GM19452 (cell line): Measurements from ENCODE around the gene RNF11.
A peak's percentile ranks its signal among the peaks of the same experiment; 100 is the strongest.

ENCODE experiments used
- ATAC-seq: cut with Tn5 transposase; IDR thresholded peaks from one replicate; pipeline ENCODE4 v1.9.1; 2021; ENCODE audit not compliant: unreplicated experiment

RNF11 gene

DNA sequence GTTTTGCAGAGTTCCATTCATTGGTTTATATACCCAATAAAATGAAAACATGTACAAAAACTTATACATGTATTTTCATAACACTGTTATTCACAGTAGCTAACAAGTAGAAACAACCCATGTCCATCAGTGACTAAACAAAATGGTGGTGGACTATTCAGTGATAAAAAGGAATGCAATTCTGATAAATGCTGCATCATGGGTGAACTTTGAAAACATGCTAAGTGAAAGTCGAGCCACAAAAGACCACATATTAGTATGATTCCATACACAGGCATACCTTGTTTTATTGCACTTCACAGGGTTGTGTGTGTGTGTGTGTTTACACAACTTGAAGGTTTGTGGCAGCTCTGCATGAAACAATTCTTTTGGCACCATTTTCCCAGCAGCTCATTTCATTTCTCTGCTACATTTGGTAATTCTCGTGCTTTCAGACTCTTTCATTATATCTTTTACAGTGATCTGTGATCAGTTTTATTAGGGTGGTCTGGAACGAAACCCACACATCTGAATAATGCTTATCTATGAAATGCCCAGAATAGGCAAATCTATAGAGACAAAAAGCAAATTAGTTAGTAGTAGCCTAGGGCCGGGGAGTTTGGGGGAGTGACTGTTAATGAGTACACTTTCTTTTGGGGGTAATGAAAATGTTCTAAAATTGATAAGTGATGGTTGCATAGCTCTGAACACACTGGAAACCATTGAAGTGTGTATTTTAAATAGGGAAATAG is 27.2 kb downstream of the RNF11 start:
- ATAC-seq = no peak

DNA sequence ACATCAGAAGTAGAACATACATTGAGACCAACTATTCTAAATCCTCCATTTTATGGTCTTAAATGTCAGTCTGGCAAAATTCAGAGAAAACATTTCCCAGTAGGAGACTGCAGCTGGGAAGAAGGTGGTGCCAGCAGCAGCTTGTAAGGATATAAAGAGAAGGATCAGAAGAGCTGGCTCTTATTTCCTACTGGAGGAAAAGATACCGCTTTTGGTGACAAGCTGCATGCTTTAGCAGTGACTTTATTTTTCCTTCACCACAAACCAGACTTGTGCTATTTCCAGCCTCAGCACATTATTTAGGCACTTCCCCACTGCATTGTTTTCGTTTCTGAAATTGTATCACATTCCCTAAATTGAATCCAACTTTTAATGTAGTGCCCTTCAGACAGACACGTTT is 28.4 kb downstream of the RNF11 start:
- no peak for ATAC-seq

DNA sequence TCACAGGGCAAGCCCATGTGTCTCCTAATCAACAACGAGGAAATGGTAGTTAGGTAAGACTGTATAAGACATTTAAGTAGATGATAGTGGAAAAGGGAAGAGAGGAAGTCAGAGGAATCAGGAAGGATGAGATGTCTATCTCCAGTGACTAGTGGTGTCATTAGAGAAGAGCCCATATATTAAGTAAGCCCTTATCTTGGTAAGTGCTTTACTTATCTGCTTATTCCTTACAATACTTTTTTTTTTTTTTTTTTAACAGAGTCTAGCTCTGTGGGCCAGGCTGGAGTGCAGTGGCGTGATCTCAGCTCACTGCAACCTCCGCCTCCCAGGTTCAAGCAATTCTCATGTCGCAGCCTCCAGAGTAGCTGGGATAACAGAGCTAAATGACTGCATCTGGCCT is 29.5 kb downstream of the RNF11 start:
- no peak for ATAC-seq

DNA sequence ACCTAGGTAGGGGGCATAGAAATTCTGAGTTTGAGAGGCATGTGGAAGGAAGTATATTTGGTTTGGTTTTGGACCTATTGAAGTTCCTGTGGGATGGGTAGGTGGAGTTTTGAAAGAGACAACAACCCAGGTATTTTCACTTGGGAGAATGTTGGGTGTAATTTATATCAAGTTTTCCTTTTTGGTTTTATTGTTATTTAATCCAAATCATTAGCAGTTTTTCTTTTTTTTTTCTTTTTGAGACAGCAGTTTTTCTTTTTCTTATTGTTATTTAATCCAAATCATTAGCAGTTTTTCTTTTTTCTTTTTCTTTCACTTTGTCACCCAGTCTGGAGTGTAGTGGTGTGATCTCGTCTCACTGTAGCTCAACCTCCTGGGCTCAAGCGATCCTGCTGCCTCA is 30.1 kb downstream of the RNF11 start:
- ATAC-seq = no peak

DNA sequence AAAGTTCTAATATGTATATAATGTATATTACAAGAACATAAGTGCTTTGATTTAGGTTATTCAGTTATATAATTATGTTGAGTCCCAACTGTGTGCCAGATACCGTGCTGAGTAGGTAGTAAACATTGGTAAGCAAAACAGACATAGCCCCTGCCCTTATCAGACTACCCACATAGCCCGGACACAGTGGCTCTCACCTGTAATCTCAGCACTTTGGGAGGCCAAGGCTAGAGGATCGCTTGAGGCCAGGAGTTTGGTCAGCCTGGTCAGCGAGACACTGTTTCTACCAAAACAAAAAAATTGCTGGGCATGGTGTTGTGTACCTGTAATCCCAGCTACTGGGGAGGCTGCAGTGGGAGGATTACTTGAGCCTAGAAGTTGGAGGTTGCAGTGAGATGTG is 30.7 kb downstream of the RNF11 start:
- no peak for ATAC-seq

DNA sequence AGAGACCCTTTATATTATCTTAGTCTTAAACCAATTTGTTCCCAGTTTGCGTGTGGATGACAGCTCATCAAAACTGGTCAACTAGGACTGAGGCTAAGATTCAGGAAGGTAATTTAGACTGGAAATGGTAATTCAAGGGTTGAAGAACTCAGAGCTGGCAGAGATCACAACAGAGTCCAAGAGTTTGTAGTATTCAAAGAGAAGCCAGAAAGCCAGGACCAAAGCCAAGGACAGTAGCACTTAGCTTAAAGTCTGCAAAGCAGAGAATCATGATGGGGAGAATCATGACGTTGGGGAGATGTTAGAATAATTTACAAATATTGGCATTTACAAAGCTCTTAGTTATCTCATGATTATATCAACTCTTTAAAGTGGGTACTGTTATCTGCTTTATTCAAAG is 32.6 kb downstream of the RNF11 start:
- peak; percentile 23 for ATAC-seq

DNA sequence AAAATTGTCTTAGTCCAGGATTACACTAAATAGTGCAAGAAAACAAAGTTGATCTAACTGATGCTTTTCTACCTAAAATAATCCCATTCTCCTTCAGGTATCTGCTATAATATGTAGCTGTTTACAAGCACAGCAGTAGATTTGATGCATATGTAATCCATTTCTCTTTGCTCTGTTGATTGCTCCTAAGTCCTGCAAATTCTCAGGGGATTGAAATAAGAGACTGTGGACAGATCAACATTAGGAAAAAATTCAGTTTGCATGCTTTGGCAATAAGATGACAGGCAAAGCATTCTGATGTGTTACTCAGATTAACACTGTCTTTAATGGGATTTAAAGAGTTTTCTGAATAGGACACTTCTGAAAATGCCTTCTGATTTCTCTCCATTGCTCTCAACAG is 34.7 kb downstream of the RNF11 start:
- no peak for ATAC-seq

DNA sequence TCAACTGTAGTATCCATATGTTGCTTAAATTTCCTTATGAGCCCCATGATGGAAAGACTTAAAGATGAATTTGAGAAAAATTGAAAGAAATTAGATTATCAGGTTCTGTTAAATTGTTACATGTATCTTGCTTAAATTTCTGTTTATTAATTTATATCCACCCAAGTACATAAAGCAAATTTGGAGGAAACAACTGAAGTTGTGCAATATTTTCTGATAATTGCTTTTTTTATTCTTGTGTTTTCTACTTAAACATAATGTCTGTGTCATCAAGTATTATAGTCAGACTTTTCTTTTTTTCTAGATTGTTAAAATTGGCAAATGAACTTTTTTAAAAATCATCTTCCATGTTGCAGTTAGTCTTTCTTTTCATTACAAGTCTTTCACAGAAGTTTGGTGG is 36.8 kb downstream of the RNF11 start:
- no peak for ATAC-seq

DNA sequence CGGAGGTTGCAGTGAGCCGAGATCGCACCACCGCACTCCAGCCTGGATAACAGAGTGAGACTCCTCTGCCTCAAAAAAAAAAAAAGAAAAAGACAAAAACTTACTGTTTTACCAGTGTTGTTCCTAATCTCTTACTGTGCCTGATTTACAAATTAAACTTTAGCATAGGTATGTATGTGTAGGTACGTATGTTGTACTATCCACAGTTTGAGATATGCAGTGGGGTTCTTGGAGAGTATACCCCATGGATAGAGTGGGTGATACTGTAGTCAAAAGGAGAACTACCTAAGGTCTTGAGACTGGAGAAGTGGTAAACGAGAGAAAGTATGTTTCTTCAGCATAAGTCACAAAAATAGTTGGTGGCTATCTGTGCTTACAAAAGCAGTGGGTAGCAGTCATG is 38.6 kb downstream of the RNF11 start:
- ATAC-seq = no peak

DNA sequence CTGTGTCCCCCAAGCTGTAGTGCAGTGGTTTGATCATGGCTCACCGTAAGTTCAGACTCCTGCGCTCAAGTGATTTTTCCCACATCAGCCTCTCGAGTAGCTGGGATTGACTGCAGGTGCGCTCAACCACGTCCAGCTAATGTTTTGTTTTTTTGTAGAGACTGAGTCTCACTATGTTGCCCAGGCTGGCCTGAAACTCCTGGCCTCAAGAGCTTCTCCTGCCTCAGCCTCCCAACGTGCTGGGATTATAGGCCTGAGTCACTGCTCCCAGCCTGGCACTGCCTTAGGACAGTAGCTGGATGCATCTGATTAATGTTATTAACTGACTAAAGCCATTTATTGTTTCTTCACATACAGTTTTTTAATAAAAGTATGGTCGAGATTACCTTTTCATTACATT is 40.2 kb downstream of the RNF11 start:
- no peak for ATAC-seq

DNA sequence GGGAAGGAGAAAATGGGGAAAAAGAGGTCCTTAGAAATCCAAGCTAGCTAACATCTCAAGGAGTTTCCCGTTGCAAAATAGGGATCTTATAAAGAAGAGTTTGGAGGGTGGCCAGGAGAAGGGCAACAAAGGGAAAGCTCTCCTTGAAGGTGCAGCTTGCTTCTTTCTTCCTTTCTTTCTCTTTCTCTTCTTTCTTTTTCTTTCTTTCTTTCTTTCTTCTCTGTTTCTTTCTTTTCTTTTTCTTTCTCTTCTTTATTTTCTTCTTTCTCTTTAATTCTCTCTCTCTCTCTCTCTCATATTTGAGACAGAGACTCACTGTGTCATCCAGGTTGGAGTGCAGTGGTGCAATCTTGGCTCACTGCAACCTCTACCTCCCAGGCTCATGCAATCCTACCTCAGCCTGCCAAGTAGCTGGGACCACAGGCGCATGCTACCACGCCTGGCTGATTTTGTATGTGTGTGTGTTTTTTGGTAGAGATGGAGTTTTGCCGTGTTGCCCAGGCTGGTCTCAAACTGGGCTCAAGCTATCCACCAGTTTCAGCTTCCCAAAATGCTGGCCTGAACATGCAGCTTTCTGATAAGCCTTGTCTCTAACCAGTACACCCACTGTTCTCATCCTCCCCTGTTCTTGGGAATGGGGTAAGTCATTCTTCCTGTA is 44.4 kb downstream of the RNF11 start:
- no peak for ATAC-seq

DNA sequence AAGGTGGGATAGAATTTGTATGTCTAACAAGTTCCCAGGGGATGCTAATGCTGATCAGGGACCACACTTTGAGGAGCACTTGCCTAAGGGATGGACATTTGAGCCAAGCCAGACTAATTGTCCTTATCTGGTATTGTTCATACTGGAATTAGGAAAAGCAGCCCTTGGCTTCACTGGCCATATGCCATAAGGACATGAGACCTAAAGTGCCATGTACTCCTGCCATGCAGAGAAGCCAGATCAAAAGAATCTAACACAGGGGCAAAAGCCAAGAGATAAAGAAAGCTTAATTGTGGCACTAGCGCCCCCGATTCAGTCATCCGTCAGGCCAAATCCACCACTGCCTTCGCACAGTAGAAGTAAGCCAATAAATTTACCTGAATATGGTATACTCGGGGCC is 45.7 kb downstream of the RNF11 start:
- no peak for ATAC-seq

DNA sequence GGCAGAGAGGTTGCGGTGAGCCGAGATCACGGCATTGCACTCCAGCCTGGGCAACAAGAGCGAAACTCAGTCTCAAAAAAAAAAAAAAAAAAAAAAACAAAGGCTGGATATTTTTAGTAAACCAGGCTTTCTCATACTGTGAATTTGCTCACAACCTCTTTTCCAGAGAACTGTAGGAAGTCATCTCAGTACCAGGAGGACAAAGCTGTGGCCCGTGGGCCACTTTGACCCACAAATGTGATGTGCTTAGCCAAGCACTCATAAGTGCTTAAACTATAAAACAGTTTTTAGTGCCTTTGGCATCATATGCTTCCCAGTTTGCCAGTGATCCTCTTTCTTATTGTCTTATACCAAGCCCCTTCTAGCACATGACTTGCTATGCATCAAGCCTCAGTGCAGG is 46.5 kb downstream of the RNF11 start:
- no peak for ATAC-seq

DNA sequence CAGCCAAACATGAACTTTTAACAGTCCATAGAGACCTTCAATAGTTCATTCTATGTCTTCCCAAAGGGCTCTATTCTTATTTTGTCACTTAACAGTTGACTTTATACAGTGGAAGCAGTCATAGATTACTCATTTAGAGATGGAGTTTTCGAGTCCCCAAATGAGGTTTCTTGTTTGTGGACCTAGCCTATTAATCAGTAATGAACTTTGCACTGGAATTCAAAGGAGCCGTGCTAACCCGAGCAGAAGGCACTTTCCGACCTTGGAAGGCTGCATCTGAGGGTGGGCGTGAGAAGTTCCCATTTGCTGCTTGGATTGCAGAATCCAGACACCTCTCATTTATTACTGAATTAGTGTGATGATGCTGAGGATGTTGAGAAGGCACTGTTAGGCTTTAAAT is 47.9 kb downstream of the RNF11 start:
- ATAC-seq = no peak

DNA sequence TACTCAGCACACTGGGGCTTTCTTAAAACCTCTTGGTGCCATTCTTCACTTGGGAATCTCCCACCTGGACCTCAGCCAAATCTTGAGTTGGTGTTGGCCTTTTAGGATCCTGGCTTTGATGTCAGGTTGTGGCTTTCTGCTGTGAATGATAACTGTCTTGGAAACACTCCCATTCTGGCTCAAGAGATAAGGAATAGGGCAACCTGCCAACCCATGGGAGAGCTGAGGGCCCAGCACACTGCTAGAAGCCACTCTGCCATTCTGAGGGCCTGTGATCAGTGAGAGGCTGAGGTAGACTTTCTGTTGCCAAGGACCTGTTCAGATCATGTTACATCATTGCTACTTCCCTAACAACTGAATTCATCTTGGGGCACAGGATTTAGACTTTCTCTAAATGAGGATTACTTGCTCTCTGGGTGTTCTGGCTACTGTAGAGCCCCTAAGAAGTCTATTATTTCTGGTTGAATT is 48.4 kb downstream of the RNF11 start:
- peak; percentile 57 for ATAC-seq

DNA sequence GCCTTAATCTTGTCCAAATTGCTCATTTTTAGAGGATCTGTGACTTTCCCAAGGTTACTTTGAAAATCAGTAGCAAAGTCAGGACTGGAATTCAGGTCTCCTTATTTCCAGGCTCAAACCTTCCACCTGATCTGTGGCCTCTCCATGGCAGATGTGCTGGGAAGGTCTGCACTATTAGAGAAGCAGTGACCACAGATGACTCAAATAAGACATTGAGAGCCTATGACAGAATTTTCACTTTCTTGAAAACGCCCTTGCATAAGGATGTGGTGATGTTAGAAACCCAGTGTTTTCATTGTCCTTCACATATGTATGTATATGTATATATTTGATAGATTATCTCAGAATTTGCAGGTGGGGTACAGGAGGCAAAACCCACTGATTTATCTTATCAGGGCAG is 49.0 kb downstream of the RNF11 start:
- ATAC-seq = peak; percentile 90

DNA sequence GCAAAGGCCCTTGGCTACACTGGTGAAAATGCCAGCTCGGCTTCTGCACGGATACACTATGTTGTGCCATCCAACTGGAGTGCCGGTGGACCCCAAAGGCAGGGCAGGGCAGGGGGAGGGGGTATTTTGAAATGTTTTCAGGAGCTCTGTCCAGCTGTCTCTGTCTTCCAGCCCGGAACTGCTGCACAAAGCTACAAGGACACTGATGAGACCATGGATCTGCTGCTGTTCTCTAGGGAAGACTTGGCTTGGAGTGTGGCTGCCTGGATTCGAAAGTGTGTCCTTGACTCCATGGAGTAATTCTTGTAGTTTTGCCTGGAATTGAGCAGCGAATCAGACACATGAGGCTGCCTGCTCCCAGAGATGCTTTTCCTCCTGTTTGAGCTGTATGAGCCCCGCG is 51.9 kb downstream of the RNF11 start:
- ATAC-seq = no peak

DNA sequence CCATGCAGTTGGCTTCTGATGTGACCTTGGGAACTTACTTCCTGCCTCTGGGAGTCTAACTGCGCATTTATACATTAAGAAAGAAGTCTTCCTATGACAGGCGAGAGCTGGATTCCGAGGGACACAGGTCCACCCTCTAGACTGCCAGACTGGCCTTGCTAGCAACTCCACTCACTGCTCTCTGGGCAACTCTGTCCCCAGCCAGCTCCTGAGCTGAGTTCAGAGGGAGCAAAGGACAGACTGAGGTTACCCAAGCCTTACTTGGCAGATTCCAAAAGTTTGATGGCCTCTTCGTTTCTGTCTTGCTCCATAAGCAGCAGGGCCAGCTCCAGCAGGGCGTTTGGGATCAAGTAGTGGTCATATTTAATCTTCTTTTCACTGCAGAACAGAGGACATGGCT is 52.5 kb downstream of the RNF11 start:
- no peak for ATAC-seq

DNA sequence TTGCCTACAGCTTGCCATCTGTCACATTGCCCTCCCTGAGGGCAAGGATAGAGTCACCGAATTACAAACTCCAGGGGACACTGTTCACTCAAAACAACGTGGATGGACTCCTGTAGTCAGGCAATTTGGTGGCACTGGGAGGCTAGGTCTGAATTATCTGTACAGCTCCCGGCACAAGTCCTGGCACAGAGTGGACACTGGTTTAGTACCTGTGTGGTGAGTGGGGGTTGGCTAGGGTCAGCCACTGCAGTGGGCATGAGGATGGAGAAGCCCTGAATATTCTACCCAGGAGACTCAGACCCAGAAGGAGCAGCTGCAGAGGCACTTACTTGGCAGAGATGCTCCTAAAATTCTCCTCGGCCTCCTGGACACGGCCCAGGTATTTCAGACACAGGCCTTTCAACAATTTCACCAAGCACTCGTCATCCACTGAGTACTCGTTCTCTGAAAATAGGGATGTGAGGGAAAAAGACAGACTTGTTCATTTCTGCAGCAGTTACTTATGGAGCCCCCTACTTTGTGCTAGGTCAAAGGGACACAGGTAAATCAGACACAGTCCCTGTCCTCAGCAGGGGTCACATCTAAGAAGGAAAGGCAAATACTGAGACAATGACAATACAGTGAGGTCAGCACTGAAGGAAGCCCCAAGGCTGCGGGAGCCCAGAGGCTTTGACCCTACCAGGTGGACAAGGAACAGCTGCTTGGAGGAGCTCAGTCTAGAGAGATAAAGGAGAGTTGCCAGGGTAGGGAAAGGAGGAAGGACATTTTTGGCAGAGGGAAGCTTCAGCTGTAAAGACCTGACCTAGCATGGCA is 53.8 kb downstream of the RNF11 start:
- no peak for ATAC-seq

DNA sequence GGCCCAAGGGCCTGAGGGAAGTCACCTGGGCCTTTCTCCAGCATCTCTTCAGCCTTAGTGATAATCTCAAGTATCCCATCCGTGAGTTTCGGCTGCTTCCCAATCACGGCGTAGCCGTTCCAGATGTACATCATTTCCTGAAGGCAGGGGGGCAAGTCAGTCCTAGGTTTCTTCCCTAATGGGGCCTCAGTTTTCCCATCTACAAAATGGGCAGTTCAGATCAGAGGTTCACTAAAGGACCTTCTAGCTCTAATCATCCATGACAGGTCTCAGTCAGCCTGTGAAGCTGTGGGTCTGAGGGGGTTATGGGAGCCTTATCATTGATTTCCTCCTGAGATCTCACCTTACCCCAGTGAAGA is 54.4 kb downstream of the RNF11 start:
- no peak for ATAC-seq

DNA sequence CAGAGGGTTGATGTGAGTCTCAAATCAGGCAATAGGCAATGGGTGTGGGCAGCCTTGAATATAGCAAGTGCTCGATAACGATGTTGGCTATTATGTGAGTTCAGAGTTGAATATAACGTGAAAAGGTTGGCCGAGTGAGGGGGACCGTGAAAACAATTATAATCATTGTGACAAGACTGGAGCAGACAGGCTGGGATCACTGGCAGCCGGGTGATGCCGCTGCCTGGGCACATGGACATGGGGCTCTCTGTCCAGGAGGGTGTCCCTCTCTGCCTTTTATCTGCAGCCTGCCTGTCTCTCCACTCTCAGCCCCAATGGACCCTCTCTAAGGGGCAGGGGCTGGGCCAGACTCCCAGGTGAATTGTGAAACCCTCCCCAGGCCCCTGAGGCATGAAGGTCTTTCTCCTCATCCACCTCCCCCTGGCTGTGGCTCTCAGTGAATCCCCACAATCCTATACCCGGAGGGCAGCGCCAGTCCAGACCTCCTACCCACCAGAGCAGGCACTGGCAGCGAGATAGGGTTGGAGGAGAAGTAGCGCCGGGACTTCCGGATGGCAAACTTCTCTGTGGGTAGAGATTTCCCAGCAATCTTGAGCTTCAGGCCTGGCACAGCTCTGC is 57.9 kb downstream of the RNF11 start:
- ATAC-seq = no peak
